ENCODE measurements around the gene SNAPIN. TPM values are rescaled to one million over a fixed set of nuclear protein-coding genes. Genes with fewer than 3 reads are reported as not detected.

SNAPIN gene
- total RNA-seq, 1 experiment from 2014 or later = 29.0 TPM

- Histone ChIP-seq H4K91ac (ENCODE audit: insufficient read length, low read depth, low read length) (no peak overlapping the region), H3K4me2 (ENCODE audit: insufficient read depth, insufficient read length, low read length) (no peak overlapping the region), H3K23me2 (ENCODE audit: insufficient read length, low read depth, low read length, poor library complexity, severe bottlenecking) (no peaks in the 10 kb centered on the region), H3K9me3 (ENCODE audit: control insufficient read depth, low read depth, low read length) (no peaks in the 10 kb centered on the region), H2BK120ac (ENCODE audit: low read depth, low read length, poor library complexity, severe bottlenecking) (no peak overlapping the region), H3K56ac (ENCODE audit: insufficient read length, low read depth, low read length) (no peak overlapping the region), H4K20me1 (ENCODE audit: control insufficient read depth, insufficient read depth, insufficient read length) (no peaks in the 10 kb centered on the region), H2AK5ac (ENCODE audit: insufficient read length, low read length) (no peak overlapping the region), H2BK12ac (ENCODE audit: insufficient read length, low read depth, low read length) (no peak overlapping the region), H4K5ac (ENCODE audit: insufficient read length, low read depth, low read length) (no peak overlapping the region), H2AFZ (ENCODE audit: low read length) (no peak overlapping the region), H3T11ph (ENCODE audit: low read length) (no peak overlapping the region), H3K27ac (ENCODE audit: insufficient read length, low read depth, low read length) (no peak overlapping the region), H3K79me2 (ENCODE audit: insufficient read depth, low read length) (no peaks in the 10 kb centered on the region), H3K4me1 (ENCODE audit: insufficient read depth, low read length) (no peaks in the 10 kb centered on the region), H2BK15ac (ENCODE audit: low read depth, low read length) (no peak overlapping the region), H3K18ac (ENCODE audit: insufficient read length, low read depth, low read length) (no peak overlapping the region), H4K8ac (replicated peaks; ENCODE audit: insufficient read length, low read depth, low read length) (no peak overlapping the region), H2BK20ac (ENCODE audit: low read depth, low read length, poor library complexity, severe bottlenecking) (no peak overlapping the region), H3K4ac (ENCODE audit: low read depth, low read length) (no peak overlapping the region), H2BK5ac (ENCODE audit: insufficient read length, low read length) (no peak overlapping the region), H3K14ac (ENCODE audit: insufficient read depth, low read length) (no peak overlapping the region), H3K9ac (ENCODE audit: extremely low read depth, insufficient read length, low read length) (no peak overlapping the region), H3K27me3 (ENCODE audit: insufficient read depth, low read length) (no peaks in the 10 kb centered on the region), H3K79me1 (ENCODE audit: insufficient read depth, low read depth, low read length, poor library complexity, severe bottlenecking) (peaks cover 4% of the 10 kb centered on the region), H3K23ac (ENCODE audit: insufficient read length, low read depth, low read length) (no peak overlapping the region)
- no peak overlapping the region for H3K4me3 Mint-ChIP-seq
- H3K36me3 Mint-ChIP-seq (ENCODE audit: insufficient read depth in 1 of 3, low read depth in 3 of 3) = peaks cover 66 to 98% (median 92%) of the 10 kb centered on the region in 3 experiments
- TF ChIP-seq, protein P1, sequence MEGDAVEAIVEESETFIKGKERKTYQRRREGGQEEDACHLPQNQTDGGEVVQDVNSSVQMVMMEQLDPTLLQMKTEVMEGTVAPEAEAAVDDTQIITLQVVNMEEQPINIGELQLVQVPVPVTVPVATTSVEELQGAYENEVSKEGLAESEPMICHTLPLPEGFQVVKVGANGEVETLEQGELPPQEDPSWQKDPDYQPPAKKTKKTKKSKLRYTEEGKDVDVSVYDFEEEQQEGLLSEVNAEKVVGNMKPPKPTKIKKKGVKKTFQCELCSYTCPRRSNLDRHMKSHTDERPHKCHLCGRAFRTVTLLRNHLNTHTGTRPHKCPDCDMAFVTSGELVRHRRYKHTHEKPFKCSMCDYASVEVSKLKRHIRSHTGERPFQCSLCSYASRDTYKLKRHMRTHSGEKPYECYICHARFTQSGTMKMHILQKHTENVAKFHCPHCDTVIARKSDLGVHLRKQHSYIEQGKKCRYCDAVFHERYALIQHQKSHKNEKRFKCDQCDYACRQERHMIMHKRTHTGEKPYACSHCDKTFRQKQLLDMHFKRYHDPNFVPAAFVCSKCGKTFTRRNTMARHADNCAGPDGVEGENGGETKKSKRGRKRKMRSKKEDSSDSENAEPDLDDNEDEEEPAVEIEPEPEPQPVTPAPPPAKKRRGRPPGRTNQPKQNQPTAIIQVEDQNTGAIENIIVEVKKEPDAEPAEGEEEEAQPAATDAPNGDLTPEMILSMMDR (conservative IDR thresholded peaks at IDR 0.05) = no peak
- DNase-seq = no peak
- peaks cover 0 to under 1% of the 10 kb centered on the region in 2 experiments; a peak in 2 of 4 replicates for H3K4me1 Mint-ChIP-seq
- H3K27me3 Mint-ChIP-seq (ENCODE audit: low read depth) = no peaks in the 10 kb centered on the region
- no peaks in the 10 kb centered on the region for H3K9me3 Mint-ChIP-seq
- no peak overlapping the region for H3K27ac Mint-ChIP-seq
- no CpG with 5 or more reads among the region's 6 CpGs for WGBS (ENCODE audit: extremely low coverage, insufficient read length, low lambda C conversion rate)
These were observed 17.6 kb upstream of the SNAPIN start for GRCh38 chr1:153640861-153641260.

All from H9 (cell line).